AG09319 (cell line): ENCODE measurements around the gene DNAJC5G.
"Not testable (repeated sequence)": the region's sequence is repeated elsewhere in the genome, so short reads cannot be mapped to it uniquely, and the experiment has no call there.

Experiments used
- DNase-seq: peaks from one replicate; pipeline ENCODE4 v3.0.0-alpha.2; 2010; ENCODE audit warnings: low read depth; ENCODE audit errors: extremely low read depth
- TF ChIP-seq, protein P1 (sequence below): IDR thresholded peaks from 2 replicates; pipeline ENCODE4 v1.5.1; 2011; ENCODE audit warnings: low read depth, mild to moderate bottlenecking, inconsistent platforms, low read length, moderate library complexity

The DNAJC5G gene

DNA sequence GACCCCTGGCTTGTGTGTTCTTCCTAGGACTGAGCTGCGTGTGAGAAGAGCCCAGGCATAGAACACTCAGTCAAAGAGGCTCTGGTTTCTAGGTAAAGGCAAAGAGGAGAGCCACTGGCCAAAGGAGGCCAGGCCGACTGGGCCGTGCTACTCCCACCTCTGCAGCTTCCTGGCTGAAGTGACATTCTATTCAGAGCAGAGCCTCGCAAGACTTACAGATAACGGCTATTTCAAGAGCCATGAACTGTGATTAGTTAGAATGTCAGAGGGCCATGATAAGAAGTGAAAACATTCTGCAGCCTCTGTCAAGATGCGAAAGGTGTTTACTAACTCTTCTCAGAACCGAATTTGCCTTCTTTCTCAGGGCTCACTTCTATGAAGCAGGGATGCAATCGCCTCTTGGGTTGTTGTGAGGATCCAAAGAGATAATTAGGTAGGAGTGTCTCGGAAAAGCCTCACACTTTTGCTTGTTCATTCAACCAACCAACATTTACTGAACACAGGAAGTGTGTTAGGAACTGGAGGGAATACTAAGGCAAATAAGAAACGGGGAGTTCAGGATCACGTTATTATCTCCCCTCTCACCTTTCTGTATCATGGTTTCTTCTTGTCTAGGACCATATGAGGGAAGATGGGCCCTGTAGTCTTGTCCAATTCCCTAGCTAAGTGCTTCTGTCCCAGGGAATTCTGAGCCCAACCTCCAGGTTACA is 3.4 kb upstream of the DNAJC5G start:
- TF ChIP-seq, protein P1, sequence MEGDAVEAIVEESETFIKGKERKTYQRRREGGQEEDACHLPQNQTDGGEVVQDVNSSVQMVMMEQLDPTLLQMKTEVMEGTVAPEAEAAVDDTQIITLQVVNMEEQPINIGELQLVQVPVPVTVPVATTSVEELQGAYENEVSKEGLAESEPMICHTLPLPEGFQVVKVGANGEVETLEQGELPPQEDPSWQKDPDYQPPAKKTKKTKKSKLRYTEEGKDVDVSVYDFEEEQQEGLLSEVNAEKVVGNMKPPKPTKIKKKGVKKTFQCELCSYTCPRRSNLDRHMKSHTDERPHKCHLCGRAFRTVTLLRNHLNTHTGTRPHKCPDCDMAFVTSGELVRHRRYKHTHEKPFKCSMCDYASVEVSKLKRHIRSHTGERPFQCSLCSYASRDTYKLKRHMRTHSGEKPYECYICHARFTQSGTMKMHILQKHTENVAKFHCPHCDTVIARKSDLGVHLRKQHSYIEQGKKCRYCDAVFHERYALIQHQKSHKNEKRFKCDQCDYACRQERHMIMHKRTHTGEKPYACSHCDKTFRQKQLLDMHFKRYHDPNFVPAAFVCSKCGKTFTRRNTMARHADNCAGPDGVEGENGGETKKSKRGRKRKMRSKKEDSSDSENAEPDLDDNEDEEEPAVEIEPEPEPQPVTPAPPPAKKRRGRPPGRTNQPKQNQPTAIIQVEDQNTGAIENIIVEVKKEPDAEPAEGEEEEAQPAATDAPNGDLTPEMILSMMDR, result no peak
- DNase-seq, result no peak

DNA sequence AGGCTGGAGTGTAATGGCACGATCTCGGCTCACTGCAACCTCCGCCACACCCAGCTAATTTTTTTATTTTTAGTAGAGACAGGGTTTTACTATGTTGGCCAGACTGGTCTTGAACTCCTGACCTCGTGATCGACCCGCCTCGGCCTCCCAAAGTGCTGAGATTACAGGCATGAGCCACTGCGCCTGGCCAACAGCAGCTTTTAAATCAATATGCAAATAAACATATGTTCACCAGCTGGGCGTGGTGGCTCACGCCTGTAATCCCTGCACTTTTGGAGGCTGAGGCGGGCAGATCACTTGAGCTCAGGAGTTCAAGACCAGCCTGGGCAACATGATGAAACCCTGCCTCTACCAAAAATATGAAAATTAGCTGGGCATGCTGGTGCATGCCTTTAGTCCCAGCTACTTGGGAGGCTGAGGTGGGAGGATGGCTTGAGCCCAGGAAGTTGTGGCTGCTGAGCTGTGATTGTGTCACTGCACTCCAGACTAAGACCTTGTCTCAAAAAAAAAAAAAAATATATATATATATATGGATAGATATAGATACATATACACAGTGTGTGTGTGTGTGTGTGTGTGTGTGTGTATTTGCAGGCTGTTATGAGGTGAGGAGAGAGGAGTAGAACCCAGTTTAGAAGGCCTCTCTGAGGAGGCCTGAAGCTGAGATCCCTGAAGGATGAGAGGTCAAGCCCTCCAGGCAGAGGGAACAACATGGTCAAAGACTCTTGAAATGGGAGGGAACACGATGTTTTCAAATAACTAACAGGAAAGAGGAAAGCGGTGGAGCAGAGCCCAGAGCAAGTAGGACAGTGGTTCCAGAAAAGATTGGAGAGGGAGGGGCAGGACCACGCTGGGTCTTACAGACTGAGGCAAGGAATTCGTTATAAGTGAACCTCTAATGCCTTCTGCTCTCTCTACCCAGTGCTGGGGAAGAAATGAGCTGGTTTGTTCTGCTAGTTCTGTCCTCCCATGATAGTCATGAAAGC is 2.4 kb upstream of the DNAJC5G start:
- not testable (repeated sequence) for DNase-seq

DNA sequence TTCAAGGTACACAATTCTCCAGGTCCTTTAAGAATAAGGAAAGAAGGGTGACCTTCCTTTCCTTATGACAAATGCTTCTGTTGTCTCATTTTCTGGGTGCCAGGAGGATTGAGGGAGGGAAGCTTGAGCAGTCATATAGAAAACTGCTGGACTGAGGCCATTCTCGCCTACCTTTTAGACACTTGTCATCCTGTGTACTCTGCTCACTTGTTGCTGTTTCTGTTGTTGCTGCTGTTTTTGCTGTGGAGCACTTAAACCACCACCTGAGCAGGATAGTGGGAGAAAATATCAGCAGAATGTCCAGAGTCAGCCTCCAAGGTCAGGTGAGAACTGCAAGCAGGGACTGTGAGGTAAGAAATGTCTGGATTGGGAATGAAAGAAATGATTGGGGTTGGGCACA is 2.8 kb downstream of the DNAJC5G start:
- DNase-seq, result no peak
- TF ChIP-seq, protein P1, result no peak

DNA sequence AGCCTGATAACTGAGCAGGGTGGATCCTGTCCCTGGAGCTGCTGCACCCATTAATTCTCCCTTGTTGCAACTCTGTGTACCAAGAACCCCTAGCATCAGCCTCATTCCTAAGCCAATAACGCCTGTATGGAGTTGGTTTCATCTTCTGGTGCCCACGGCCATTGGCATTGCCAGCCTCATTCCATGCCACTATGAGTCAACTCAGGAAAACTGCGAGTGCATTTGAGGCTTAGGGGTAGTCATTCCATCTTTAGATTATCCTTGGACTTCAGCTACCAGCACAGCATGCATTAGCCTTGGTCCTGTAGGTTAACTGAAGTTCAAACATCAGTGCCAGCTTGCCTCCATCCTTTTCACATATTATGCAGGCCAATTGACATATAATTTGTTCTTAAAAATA is 5.6 kb downstream of the DNAJC5G start:
- no peak for DNase-seq
- TF ChIP-seq, protein P1, result no peak

DNA sequence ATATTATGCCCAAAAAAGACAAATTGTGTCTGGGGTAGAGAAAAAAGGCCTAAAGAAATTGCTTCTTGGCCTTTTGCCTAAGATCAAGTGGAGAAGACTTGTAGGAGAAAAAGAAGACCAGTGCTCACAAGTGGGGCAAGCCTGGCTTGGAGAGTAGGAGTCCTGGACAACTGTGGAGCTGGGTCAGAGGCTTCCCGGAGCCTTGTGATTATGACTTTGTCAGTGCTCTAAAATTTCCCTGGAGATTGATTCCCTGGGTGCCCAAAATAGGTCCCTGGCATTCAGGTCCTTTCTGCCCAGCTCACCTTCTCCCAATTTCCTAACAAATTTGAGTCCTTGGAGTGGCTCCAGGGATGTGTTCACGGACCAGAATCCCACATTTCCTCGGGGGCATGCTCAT is 6.2 kb downstream of the DNAJC5G start:
- no peak for DNase-seq
- TF ChIP-seq, protein P1, result no peak

DNA sequence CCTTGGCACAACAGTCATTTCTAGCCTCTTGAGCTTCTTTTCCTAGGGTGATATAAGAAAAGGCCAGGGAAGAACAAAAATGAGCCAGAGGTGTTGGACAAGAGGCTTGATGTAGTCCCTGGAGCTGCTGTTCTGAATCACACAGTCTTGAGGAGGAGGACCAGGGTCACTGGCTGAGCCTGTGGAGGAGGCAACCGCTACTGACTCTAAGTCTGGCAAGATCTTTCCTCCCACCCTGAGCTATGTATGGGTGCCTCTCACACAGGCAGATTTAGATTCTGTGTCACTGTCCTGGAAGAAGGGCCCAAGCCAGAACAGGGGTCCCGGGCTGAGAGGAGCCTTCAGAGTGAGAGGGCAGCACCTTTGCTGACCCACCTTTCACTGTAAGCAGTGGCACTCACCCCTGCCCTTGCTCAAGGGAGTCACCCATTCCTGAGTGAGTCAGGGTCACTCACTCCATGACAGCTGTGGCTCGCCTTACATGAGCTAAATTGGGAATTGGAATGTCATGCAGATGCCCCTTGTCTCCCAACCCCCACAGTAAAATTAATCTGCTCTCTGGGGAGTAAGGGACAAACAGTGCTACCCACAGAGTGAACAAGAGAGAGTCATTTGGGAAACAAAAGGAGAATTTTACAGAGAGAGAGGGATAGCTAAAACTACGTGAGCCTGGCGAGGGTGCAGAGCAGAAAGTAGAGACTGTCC is 6.8 kb downstream of the DNAJC5G start, which contains the start of gene TRIM54:
TRIM54 (plus strand) TSS at position 575 of the 705 bp plus-strand sequence. CDS start 303 bp downstream, outside the sequence.
- DNase-seq, result no peak
- TF ChIP-seq, protein P1, result no peak

DNA sequence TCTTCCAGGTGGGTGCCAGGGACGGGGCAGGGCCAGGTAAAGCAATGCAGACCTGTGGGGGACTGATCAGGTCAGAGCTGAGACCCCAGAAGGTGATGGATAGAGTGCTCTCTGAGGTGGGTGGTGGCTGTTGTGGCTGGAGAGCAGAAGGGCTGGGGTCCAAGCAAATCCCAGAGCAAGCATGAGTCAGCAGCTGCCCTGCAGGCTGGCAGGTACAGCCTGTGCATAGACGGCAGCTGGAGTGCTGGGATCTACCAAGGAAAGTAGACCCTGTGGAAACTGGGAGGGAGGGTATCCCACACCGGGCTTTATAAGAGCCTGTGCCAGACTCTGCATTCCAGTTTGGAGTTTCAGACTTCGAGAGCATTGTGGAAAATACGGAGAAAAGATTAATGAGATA is 7.7 kb downstream of the DNAJC5G start:
- no peak for DNase-seq
- TF ChIP-seq, protein P1, result no peak
